ENCODE data around the gene LRP4.

GRCh38 chr11:46967962-46968361 lies 49.6 kb upstream of the LRP4 start:
- no peak for TF ChIP-seq POLR2A (IDR thresholded peaks at IDR 0.05)
- no peak for TF ChIP-seq CTCF (IDR thresholded peaks at IDR 0.05)

Measured in adrenal gland (tissue), 5 donors.